GM21526 (cell line): ENCODE measurements around the gene BACE2.
"Not testable (repeated sequence)": the region's sequence is repeated elsewhere in the genome, so short reads cannot be mapped to it uniquely, and the experiment has no call there.

ENCODE experiments used
- ATAC-seq: cut with Tn5 transposase; IDR thresholded peaks from one replicate; pipeline ENCODE4 v1.9.1; 2021; ENCODE audit warnings: moderate library complexity; ENCODE audit not compliant: unreplicated experiment, low FRiP score

Gene BACE2

DNA sequence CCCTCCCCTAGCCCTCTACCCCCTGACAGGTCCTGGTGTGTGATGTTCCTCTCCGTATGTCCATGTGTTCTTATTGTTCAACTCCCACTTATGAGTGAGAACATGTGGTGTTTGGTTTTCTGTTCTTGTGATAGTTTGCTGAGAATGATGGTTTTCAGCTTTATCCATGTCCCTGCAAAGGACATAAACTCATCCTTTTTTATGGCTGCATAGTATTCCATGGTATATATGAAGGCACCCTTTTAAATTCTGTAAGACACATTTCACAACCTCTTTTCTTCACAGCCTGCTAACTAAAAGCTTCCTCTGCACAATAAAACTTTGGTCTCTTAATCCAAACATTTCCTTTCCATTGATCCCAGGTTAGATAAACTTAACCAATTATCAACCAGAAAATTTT lies 88.3 kb downstream of the BACE2 start:
- not testable (repeated sequence) for ATAC-seq

DNA sequence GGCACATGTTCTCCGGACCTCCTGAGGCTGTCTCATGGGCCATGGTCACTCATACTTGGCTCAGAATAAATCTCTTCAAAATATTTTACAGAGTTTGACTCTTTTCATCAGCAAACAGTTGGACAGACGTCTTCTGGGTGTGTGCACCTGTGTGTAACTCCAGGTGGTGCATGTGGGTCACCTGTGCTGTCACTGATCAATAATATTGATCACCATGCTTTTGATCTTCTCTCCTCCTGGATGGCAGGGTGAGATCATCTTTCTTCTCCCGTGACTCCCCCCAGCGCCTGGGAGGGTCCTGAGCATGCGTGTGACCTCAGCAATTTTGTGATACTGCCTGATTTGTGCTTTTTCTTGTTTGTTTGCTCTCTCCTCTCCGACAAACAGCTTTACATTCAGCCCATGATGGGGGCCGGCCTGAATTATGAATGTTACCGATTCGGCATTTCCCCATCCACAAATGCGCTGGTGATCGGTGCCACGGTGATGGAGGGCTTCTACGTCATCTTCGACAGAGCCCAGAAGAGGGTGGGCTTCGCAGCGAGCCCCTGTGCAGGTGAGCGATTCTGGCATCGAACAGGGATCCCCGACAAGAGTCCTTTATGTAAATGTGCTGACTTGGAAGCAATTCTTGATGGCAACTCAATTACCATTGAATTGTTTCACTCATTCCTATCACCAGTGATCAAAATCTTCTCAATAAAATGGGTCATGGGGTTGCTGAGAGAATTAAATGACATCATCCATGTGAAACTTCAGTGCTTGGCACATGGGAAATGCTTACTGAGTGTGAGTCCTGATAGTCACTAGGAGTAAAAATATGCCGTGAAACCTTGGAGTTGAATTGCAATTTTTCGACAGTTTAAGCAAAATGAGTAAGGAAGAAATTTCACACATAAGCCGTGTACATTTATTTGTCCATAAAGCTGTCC lies 89.1 kb downstream of the BACE2 start:
- no peak for ATAC-seq

DNA sequence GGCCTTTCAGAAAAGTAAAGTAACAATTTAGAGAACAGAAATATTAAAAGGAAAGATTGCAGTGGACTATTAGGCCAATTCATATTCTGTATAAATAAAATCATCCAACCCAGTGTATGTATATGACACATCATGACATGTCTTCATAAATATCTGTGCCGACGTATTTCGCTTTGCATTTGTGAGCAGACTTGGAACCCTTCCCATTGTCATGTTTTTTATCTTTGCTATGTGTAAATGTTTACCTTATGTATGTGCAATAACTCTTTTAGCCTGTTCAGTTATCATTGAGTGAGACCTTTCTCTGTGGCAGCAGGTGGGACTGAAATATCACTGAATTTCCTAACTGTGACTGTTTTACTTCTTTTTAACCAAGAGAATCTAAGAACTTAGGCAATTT lies 90.7 kb downstream of the BACE2 start:
- ATAC-seq: no peak

DNA sequence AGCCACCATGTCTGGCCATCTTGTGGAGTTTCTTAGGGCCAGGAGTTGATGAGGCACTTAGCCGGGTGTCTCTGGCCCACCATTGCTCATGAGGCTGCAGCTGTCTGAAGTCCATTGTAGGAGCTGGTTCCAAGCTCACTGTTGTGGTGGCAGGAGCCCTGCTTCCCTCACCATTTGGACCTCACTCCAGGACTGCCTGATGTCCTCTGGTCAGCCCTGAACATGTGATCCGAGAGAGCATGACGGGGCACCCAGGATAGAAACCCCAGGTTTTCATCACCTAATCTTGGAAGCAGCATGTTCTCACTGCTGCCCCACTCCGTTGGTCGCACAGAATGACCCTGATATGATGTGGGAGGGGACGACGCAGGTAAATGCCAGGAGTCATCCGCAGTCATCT lies 92.5 kb downstream of the BACE2 start:
- no peak for ATAC-seq

DNA sequence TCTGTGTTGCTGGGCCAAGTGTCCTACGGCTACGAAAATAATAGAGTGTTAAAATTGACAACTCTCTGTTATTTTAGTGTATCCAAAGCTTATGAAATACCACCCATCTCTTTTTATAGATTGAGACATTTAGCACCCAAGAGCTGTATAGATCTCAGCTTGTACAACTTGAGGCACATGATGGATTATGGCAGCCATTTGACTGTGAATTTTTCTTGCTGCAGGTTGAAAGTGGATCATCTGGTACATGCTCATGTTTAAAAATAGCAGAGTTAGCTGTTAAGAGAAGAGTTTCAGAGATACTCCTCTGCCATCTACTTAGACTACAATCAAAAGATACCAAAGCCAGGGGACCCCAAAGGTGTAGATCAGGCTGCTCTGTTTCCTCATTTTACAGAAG lies 99.4 kb downstream of the BACE2 start:
- no peak for ATAC-seq

DNA sequence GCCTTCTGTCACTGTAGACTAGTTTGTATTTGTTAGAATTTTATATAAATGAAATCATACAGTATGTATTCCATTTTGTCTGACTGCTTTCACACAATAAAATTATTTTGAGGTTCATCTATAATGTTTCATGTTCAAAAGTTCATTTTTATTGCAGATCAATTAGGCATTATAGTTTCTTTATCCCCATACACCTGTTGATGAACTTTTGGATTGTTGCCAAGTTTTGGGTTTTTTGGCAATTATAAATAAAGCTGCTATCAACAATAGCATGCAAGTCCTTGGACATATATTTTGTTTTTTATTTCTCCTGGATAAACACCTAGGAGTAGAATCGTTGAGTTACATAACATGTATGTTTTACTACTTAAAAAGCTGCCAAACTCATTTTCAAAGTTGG lies 101.6 kb downstream of the BACE2 start:
- no peak for ATAC-seq

DNA sequence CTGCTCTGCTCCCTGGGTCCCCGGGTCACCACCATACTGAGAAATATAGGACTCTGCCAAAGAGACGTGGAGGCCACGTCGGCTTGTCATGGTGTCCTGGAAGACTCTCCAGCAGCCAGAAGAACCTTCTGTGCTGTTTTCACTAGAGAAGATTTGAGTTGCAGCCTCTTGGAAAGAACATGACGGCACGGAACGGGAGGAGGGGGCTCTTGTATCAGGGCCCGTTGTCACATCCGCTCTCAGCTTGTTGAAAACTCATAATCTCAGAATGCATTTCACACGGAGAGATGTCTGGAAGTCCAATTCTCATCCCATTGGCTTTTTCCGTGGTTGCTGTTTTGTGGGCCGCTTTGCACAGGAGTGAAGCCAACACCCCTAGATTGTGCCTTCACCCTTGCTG lies 109.2 kb downstream of the BACE2 start:
- ATAC-seq: no peak

DNA sequence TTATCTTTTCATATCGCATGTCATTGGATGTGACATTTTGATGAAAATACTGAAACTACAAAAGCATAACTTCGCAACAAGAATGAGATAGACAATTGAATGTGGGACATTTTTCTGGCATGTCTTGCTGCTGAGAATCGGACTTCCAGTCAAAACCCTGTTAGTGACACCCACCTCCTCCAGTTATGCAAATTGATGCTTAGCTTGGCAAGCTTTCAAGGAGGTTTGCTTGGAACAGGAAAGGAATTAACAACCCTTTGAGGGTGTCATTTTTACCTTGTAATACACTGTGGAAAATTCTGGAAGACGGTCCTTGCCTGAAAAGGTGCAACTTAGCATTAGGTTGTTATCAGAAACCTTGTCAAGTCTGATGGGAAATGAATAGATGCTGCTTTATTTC lies 109.9 kb downstream of the BACE2 start:
- ATAC-seq: no peak

DNA sequence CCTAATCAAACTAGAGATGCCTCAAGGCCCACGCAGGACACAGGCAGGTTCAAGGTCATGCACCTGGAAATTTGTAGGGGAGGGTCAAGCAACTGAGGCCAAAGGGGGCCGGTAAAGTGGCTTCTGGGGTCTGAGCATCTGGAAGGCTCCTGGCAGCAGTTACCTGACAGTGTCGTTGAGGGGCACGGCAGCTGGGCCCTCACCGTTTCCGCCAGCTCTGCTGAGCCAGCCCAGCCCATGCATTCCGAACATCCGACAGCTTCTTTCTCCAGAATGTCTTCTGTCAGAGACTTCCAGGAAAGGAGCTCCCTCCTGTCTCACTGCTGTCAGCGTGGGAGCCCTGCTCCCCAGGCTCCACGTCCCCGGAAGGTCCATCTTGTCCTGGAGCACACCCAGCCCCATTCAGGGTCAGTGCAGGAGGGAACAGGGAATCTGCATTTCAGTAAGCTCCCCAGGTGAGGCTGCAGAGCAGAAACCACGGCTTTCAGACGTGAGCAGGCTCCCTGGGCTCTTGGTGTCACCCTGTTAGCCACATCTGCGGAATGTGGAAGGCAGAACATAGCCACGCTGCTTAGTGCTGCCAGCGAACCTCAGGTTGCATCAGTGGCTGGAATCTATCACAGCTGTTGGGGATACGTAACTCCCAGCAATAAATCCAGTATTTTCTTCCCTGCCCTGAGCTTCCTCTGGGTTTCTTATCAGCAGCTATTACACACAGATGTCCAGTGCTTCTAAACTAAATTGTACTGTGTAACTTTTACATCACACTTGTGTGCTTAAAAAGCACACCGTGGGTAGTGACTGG lies 112.4 kb downstream of the BACE2 start:
- ATAC-seq: no peak

DNA sequence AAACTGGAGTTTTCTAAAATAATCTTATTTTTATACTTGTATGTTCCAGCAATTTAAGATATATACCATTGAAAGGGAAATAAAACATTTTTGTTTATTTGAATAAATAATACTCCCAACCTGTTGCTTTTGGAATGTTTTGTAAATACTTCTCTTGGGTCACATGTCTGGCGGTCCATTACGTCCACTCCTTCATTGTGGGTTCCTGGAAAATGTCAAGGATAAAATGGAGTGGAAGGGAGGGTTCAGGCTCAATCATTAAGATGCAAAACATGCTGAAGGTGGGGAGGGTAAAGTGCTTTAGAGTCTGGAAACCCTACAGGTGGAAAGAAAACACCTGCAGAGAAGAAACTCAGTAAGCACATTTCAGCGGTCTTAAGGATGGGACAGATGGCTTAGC lies 114.5 kb downstream of the BACE2 start:
- ATAC-seq: no peak

DNA sequence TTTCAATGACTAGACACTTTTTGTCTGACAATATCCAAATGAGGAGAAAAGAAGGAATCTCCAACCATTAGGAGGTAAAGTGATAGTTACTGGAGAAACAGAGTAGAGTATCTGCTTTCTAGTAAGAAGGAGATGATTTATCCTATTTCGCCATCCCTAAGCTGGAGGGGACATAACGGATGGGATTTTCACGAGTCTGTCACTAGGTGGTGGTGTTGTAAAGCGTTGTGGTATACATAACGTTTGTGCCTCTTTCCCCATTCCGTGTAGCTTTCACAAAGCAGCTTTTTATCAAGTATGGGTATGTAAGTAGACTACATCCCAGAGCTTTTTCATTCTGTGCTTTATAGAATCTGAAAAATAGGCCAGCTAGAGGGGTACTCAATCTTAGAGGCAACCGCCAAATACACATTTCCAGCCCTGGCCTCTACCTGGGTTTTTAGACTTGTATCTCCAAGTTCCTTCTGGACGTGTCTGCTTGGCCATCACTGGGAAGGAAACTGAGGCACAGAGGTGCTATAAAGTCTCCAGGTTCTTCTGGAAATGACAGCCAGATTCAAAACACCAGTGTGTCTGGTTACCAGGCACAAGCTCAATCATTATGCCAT lies 115.4 kb downstream of the BACE2 start:
- peak; percentile 66 for ATAC-seq

DNA sequence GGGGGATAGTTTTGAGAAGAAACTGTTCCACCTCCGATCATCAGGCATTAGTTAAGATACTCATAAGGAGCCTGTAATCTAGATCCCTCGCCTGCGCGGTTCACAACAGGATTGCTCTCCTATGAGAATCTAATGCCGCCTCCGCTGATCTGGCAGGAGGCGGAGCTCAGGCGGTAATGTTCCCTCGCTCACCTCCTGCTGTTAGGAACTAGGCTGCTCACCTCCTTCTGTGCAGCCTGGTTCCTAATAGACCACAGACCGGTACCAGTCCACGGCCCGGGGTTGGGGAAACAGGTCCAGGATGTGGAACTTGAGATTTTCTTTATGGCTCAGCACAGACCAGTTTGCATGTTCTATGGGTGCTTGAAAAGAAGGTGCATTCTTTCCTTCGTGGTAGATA lies 121.5 kb downstream of the BACE2 start:
- no peak for ATAC-seq

DNA sequence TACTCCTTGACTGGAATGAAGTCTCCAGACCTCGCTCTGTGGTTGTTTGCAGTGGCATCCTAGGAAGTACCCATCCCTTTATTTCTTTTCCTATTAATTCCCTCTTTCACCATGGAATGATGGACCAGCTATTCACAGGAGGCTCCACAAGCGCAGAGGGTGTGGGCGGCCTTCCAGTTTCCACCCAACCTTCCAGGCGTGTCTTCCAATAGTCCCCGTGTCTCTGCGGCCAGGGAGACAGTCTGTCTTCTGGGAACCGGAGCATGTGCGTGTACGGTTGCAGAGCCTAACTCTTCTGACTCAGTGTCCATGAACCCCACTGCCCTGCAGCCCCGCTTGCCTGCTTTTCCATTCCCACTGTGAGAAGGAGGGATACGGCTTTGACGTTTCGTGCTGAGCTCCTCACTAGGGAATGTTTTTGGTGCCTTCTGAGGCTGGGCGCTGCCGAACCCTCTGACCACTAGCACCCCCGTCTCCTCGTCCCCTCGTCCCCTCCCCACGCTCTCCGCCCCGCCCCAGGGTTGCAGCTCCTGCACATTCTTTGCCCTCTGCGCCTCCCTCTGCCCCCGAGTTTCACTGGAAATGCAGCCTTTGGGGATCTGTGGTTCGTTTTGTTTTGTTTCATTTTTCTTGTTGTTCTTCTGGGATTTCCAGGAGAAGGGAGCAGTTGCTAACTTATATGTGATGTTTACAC lies 122.3 kb downstream of the BACE2 start:
- ATAC-seq: no peak

DNA sequence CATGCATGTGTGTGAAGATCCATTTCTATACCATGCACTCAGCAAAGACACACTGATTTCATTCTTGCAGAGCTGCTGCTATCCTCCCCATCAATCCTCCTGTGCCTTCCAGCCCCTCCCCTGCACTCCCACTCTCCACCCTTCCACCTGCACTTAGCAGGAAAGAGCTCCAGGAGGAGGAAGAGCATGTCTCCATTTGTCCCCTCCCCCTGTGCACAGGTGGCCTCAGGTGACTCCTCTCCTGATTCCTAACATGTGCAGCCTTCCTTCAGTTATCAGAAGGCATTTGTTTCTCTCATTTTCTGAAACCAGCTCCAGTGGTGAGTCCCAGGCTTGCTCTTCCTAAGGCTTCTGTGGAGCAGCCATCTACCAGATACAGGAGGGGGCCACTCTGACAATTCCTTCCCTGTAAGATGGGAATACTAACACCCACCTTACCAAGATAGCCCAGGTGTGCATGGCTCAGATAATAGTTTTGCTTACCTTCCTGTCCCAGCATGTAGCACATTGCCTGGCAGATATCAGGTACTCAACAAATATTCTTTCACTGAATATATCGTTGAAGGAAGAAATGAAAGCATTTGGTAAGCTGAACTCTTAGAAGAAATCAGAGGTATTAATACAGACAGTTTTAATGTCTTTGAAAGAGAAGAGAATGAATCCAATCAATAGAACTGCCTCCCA lies 126.7 kb downstream of the BACE2 start:
- no peak for ATAC-seq

DNA sequence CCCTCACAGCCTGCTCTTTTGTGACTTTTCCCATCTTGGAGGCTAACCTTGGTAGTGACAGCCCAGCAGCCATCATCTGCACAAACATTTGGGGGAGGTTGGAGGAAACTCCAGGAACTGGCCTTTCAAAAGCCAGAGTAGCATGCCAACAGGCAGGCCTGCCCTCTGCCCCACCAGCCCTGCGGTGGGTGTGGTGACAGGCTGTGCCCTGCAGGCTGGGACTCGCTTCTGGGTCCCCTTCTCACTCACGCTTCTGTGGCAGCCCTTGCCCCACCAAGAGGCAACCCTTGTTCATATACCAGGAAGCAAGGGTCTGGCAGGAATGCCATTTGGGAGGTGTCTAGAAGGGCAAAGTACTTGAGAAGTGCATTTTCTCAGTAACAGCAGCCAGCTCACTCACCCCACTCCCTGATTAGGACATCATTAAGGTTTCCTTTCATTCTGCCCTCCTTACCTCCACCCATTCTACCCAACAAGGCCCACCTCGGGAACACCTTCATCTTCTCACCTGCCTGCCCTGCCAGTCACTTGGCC lies 127.8 kb downstream of the BACE2 start:
- ATAC-seq: no peak

DNA sequence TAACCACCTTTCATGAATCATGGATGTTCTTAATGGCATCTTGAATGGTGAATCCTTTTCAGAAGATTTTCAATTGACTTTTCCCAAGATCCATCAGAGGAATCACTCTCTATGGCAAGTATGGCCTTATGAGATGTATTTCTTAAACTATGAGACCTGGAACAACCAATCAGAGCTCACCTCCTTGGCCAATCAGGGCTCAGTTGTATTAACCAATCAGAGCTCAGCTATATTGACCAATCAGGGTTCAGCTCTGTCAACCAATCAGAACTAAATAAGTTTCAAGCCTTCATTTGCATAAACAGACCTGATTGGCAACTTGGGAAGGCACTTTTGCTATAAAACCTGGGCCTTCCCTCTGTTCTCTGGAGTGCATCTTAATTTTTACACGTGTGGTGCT lies 135.0 kb downstream of the BACE2 start:
- no peak for ATAC-seq

DNA sequence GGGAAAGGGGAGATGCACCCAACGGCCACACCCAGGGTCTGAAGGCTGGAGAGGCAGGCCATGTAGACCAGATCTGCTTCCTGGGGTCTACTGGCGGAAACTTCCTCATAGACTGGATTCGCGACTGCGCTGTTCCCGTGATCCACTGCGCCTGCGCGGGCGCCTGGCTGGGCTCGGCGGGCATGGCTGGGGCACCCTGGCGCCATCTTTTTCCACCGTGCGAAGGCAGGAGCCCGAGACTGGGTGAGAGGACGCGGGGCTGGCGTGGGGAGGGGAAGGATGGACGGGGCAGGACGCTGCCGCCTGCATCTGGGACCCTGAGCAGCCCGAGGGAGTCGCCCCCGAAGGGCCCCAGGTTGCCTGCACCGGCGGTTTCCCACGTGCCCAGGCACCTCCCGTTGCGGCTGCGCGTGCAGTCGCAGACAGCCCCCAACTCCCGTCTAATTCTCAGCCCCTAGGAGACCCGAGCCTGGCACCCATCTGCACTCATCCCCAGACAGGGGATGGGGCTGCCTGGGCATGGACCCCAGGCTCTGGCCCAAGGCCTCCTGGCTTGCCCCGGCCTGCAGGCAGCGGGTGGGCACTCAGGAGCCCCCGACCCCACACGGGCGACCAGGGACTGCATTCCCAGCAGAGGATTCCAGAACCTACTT lies 136.2 kb downstream of the BACE2 start:
- no peak for ATAC-seq

DNA sequence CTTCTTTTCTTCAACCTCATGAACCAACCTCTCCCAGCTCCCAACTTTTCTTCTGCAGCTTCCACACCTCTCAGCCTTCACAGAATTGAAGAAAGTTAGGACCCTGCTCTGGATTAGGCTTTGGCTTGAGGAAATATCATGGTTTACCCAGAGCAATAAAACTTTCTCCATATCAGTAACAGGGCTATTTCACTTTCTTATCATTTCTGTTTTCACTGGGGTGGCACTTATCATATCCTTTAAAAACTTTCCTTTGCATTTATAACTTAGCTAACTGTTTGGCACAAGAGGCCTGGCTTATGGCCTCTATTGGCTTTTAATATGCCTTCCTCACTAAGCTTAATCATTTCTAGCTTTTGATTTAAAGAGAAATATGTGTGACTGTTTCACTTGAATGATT lies 139.3 kb downstream of the BACE2 start:
- no peak for ATAC-seq
